HG02610 (cell line): ENCODE results near the gene GARS1.

Experiments
- ATAC-seq: cut with Tn5 transposase; IDR thresholded peaks from one replicate; pipeline ENCODE4 v1.9.1; 2021; ENCODE audit warnings: mild to moderate bottlenecking, moderate library complexity; ENCODE audit not compliant: unreplicated experiment

GARS1 gene, protein sequence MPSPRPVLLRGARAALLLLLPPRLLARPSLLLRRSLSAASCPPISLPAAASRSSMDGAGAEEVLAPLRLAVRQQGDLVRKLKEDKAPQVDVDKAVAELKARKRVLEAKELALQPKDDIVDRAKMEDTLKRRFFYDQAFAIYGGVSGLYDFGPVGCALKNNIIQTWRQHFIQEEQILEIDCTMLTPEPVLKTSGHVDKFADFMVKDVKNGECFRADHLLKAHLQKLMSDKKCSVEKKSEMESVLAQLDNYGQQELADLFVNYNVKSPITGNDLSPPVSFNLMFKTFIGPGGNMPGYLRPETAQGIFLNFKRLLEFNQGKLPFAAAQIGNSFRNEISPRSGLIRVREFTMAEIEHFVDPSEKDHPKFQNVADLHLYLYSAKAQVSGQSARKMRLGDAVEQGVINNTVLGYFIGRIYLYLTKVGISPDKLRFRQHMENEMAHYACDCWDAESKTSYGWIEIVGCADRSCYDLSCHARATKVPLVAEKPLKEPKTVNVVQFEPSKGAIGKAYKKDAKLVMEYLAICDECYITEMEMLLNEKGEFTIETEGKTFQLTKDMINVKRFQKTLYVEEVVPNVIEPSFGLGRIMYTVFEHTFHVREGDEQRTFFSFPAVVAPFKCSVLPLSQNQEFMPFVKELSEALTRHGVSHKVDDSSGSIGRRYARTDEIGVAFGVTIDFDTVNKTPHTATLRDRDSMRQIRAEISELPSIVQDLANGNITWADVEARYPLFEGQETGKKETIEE

GRCh38 chr7:30594540-30595435, at the start of gene GARS1:
GARS1 (plus strand) TSS chr7:30594878; CDS start chr7:30594922, 44 bp downstream.
- peak; percentile 92 for ATAC-seq

GRCh38 chr7:30545791-30546555, 48.7 kb upstream of the GARS1 start:
- no peak for ATAC-seq

- no peak for ATAC-seq
These were observed 48.1 kb upstream of the GARS1 start for GRCh38 chr7:30546596-30546995.

DNA sequence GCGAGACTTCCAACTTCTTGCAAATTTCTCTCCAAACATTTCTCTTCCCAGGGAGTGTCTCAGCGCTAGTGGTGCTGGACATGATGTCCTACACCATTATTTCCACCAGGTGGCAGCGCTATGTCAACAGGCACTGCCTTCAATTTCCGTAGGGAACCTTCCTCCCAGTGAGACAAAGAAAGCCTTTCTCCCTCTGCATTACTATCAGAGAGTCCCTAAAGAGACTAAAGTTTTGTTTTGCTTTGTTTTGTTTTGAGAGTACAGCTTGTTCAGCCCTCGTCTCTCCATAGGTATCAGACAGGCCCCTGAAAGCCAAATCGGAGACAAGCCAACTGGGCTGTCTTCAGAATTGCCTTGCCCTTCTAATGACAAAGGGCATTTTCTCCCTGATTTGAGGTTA, 45.8 kb upstream of the GARS1 start:
- peak; percentile 41 for ATAC-seq

- no peak for ATAC-seq
These were observed 44.7 kb upstream of the GARS1 start for GRCh38 chr7:30549931-30550493.

GRCh38 chr7:30552330-30552729, 42.3 kb upstream of the GARS1 start:
- no peak for ATAC-seq

DNA sequence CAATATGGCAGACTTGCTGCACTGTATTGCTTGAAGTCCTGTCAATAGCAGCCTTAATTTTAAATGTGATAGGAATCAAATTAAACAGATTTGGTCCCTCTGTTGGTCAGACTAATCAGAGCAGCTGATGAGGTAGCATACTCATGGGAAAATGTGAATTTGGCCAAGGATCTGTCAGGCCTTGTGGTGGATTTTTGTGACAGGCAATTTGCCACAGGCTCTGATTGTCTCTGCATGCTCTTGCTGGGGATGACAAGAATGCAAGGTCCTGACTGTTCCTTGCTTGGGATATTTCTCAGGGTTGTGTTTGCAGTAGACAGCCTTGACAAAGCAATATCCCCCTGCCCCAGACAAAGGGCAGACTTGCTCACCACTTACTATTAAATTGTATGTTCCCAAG, 41.5 kb upstream of the GARS1 start:
- ATAC-seq = no peak

- ATAC-seq = no peak
These were observed 41.1 kb upstream of the GARS1 start for GRCh38 chr7:30553546-30553945.

GRCh38 chr7:30555525-30555924, 39.2 kb upstream of the GARS1 start:
- no peak for ATAC-seq

GRCh38 chr7:30556840-30557239, 37.8 kb upstream of the GARS1 start:
- no peak for ATAC-seq

DNA sequence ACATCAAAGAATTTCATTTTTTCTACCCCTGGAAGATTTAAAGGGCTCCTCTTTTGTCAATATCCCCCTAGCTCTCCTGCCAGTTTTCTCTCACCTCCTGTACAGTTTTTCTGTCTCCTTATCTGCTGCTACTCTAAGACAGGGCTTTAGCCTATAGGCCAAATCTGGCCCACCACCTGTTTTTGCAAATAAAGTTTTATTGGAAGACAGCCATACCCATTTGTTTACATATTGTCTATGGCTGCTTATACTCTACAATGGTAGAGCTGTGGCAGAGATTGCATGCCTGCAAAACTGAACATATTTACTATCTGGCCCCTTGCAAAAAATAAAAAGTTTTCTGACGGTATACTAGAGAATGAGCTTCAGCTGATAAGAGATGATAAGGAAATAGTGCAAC, 37.4 kb upstream of the GARS1 start:
- no peak for ATAC-seq

DNA sequence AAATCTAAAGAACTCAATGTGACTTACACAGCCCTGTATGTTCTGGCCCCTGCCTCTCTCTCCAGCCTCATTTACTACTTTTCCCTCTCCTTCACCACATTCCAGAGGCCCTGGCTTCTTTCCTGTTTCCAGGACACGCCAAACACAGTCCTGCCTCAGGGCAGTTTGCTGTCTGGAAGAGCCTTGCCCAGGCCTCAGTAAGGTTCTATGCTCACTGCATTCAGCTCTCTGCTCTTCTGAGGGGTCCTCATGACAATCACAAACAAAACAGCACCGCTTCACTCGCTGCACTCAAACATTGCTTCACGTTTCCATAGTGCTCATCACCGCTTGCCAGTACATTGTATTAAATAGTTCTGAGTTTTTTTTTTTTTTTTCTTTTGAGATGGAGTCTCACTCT, 35.1 kb upstream of the GARS1 start:
- no peak for ATAC-seq

DNA sequence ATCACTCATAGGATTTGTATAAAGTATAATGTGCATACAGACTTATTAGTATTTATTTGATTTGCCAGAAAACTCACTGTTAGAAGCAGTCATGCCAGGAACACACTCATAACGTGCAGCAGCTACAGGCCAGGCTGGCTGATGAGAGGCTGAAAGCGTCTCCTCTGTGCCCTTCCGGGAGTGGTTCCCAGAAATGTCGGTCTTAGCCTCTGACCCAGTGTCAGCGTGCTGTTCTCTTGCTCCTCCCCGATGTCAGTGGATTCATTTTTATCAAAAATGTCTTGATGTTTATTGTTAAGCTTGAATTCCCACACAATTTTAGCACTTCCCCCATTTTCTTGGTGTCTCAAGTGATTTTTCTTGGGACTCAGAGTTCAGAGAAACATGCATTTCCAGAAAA, 33.3 kb upstream of the GARS1 start:
- ATAC-seq = no peak

GRCh38 chr7:30562498-30562897, 32.2 kb upstream of the GARS1 start:
- no peak for ATAC-seq

DNA sequence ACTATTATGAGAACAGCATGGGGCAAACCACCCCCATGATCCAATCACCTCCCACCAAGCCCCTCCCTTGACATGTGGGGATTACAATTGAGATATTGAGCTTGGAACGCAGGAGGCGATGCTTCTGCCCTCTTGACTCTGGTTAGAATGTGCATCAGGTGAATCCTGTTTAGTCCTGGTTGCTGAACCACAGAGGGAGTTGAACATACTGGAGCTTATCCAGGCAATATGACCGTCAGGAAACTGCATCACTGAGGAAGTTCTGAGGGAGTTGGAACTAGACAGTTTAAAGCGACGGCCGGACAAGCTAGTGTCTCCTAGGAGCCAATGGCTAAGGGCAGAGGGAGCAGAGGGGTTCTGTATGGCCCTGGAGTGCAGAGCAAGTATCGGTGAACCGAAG, 31.8 kb upstream of the GARS1 start:
- no peak for ATAC-seq

- no peak for ATAC-seq
These were observed 31.2 kb upstream of the GARS1 start for GRCh38 chr7:30563326-30563942.

DNA sequence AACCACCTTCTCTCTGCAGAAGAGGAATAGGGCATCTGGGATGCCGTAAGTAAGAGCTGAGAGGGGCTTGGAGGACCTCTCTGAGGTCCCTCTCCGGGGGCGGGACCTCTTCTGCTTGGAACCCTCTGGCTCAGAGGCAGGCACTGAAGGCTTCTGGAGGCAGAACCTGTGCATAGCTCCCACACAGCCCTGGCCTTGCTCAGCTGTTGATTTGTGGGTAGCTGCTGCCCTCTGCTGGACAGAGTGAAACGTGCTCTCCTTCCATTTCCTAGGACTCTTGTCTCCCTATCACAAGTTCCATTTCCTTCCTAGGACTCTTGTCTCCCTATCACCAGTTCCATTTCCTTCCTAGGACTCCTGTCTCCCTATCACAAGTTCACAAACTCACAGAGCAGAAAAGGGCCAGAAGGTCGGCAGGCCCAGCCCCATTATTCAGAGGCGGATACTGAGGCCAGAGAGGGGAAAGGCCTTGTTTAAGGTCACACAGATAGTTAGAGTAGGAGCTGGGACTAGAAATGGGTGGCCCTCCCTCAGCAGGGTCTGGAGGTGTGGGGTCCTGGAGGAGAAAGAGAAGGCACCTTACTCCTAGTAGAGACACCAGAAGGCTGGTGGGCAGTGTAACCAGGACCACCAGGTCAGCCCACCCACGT, 30.3 kb upstream of the GARS1 start:
- peak; percentile 89 for ATAC-seq

GRCh38 chr7:30566596-30566995, 28.1 kb upstream of the GARS1 start:
- no peak for ATAC-seq

DNA sequence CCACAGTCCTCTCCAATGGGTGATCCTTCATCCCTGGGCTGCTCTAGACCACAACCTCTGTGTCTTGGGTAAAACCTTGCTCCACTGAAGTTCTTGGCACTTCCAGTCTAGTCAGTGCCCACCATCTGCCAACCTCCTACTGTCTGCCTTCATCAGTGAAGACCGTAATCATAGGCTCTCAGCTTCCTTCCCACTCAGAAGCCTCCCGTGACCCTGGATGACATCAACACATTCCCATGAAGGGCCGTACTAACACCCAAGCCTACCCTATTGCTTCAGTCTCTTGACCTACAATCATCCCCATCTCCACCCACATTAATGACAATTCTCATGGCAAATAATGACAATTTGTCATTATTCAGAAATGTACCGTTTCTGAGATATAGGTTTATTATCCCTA, 27.6 kb upstream of the GARS1 start:
- no peak for ATAC-seq
